MM.1S (cell line): ENCODE results near the gene PRCC.

Source experiments
- DNase-seq: peaks from one replicate; pipeline ENCODE4 v3.0.0-alpha.2; 2015
- H2AFZ ChIP-seq: fragments of 300-600 bp; sonication (generic); 2 replicates; pipeline ENCODE4 v1.6.0; 2016; ENCODE audit warnings: antibody characterized with exemption, low read length
- H3F3A ChIP-seq: fragments of 300-600 bp; sonication (generic); 2 replicates; pipeline ENCODE4 v1.6.1; 2016; ENCODE audit warnings: mild to moderate bottlenecking, antibody characterized with exemption, low read length, moderate library complexity, mixed read lengths; ENCODE audit not compliant: insufficient read depth
- H3K27ac ChIP-seq: fragments of 300-600 bp; sonication (generic); 2 replicates; pipeline ENCODE4 v1.5.1; 2016; ENCODE audit warnings: mild to moderate bottlenecking, low read length
- H3K27me3 ChIP-seq: fragments of 300-600 bp; sonication (generic); replicated peaks from 2 replicates; pipeline ENCODE4 v1.6.0; 2016; ENCODE audit warnings: low read length; ENCODE audit not compliant: insufficient read depth
- H3K36me3 ChIP-seq: fragments of 300-600 bp; sonication (generic); replicated peaks from 2 replicates; pipeline ENCODE4 v1.6.1; 2016; ENCODE audit warnings: mild to moderate bottlenecking, low read length, mixed read lengths; ENCODE audit not compliant: insufficient read depth
- H3K4me1 ChIP-seq: fragments of 300-600 bp; sonication (generic); 2 replicates; pipeline ENCODE4 v1.6.1; 2016; ENCODE audit warnings: low read length, mixed read lengths
- H3K4me2 ChIP-seq: fragments of 300-600 bp; sonication (generic); 2 replicates; pipeline ENCODE4 v1.6.0; 2016; ENCODE audit warnings: low read depth, low read length
- H3K4me3 ChIP-seq: fragments of 300-600 bp; sonication (generic); 2 replicates; pipeline ENCODE4 v1.5.1; 2016; ENCODE audit warnings: low read length, mixed read lengths
- H3K79me2 ChIP-seq: fragments of 300-600 bp; sonication (generic); 2 replicates; pipeline ENCODE4 v1.6.1; 2016; ENCODE audit warnings: mixed run types, low read length, mixed read lengths
- H3K9ac ChIP-seq: fragments of 300-600 bp; sonication (generic); 2 replicates; pipeline ENCODE4 v1.6.1; 2016; ENCODE audit warnings: low read length, mixed read lengths
- H3K9me2 ChIP-seq: fragments of 300-600 bp; sonication (generic); replicated peaks from 2 replicates; pipeline ENCODE4 v1.6.1; 2016; ENCODE audit warnings: mild to moderate bottlenecking, low read length, mixed read lengths; ENCODE audit not compliant: insufficient read depth
- H3K9me3 ChIP-seq: fragments of 300-600 bp; sonication (generic); replicated peaks from 2 replicates; pipeline ENCODE4 v1.6.1; 2016; ENCODE audit warnings: mild to moderate bottlenecking, low read length, mixed read lengths; ENCODE audit not compliant: insufficient read depth
- H4K20me1 ChIP-seq: fragments of 300-600 bp; sonication (generic); 2 replicates; pipeline ENCODE4 v1.6.1; 2016; ENCODE audit warnings: mild to moderate bottlenecking, low read length, moderate library complexity, mixed read lengths; ENCODE audit not compliant: insufficient read depth
- EZH2 ChIP-seq: fragments of 300-600 bp; sonication (generic); optimal IDR thresholded peaks from 2 replicates; pipeline ENCODE3; 2017; ENCODE audit warnings: low read depth, mild to moderate bottlenecking, antibody characterized with exemption, low read length, mixed read lengths
- EZH2phosphoT487 ChIP-seq: fragments of 300-600 bp; sonication (generic); IDR thresholded peaks from 2 replicates; pipeline ENCODE4 v1.6.1; 2018; ENCODE audit warnings: antibody characterized with exemption, low read length
- TF ChIP-seq, protein P1 (sequence below): fragments of 300-600 bp; sonication (generic); IDR thresholded peaks from 2 replicates; pipeline ENCODE4 v1.5.1; 2016; ENCODE audit warnings: antibody characterized with exemption, low read length, mixed read lengths

Gene PRCC

DNA sequence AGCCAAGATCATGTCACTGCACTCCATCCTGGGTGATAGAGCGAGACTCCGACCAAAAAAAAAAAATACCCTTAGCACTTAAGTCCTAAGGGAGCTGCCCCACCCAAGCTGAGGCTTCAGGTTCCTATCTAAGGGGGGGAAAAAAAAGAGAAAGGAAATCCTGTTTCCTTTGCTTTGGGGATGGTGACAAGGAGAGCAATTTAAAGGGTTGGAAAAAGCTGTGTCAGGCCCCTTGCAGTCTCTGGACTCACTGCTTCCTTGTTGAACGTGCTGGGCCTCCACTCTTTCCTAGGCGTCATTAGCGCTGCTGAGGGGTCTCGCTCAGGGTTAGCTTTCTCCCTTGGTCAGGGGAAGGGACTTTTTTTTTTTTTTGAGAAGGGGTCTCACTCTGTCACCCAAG is 18.1 kb downstream of the PRCC start:
- Histone ChIP-seq H3K79me2 (peaks cover 47% of the 10 kb centered on the region), H3K27me3 (no peaks in the 10 kb centered on the region), H3K9me2 (no peaks in the 10 kb centered on the region), H3K27ac (no peak overlapping the region), H3F3A (no peaks in the 10 kb centered on the region), H3K4me1 (no peaks in the 10 kb centered on the region), H3K4me2 (no peak overlapping the region), H4K20me1 (no peaks in the 10 kb centered on the region), H3K9ac (no peak overlapping the region), H2AFZ (no peak overlapping the region), H3K9me3 (no peaks in the 10 kb centered on the region), H3K4me3 (no peak overlapping the region), H3K36me3 (peaks cover 6% of the 10 kb centered on the region; the same call in 1 of the 2 replicates)
- TF ChIP-seq EZH2phosphoT487 (no peak), EZH2 (no peak)
- TF ChIP-seq, protein P1, sequence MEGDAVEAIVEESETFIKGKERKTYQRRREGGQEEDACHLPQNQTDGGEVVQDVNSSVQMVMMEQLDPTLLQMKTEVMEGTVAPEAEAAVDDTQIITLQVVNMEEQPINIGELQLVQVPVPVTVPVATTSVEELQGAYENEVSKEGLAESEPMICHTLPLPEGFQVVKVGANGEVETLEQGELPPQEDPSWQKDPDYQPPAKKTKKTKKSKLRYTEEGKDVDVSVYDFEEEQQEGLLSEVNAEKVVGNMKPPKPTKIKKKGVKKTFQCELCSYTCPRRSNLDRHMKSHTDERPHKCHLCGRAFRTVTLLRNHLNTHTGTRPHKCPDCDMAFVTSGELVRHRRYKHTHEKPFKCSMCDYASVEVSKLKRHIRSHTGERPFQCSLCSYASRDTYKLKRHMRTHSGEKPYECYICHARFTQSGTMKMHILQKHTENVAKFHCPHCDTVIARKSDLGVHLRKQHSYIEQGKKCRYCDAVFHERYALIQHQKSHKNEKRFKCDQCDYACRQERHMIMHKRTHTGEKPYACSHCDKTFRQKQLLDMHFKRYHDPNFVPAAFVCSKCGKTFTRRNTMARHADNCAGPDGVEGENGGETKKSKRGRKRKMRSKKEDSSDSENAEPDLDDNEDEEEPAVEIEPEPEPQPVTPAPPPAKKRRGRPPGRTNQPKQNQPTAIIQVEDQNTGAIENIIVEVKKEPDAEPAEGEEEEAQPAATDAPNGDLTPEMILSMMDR: no peak
- no peak for DNase-seq

DNA sequence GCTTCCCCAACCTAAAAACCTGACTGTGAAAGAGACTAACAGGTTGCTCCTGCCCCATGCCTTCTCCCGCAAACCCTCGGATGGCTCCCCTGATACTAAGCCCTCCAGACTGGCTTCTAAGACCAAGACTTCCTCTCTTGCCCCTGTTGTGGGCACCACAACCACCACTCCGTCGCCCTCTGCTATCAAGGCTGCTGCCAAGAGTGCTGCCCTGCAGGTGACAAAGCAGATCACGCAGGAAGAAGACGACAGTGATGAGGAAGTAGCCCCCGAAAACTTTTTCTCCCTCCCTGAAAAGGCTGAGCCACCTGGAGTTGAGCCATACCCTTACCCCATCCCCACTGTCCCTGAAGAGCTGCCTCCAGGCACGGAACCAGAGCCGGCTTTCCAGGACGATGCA is 19.3 kb downstream of the PRCC start:
- Histone ChIP-seq H3K4me1 (no peaks in the 10 kb centered on the region), H3K4me3 (no peak overlapping the region), H3K9me3 (no peaks in the 10 kb centered on the region), H3K27ac (no peak overlapping the region), H3K9ac (no peak overlapping the region), H4K20me1 (no peaks in the 10 kb centered on the region), H3K36me3 (peaks cover 6% of the 10 kb centered on the region; the same call in 1 of the 2 replicates), H2AFZ (no peak overlapping the region), H3K4me2 (no peak overlapping the region), H3F3A (no peaks in the 10 kb centered on the region), H3K9me2 (no peaks in the 10 kb centered on the region), H3K79me2 (peaks cover 36% of the 10 kb centered on the region), H3K27me3 (no peaks in the 10 kb centered on the region)
- no peak for DNase-seq
- TF ChIP-seq EZH2phosphoT487 (no peak), EZH2 (no peak)
- TF ChIP-seq, protein P1: no peak

DNA sequence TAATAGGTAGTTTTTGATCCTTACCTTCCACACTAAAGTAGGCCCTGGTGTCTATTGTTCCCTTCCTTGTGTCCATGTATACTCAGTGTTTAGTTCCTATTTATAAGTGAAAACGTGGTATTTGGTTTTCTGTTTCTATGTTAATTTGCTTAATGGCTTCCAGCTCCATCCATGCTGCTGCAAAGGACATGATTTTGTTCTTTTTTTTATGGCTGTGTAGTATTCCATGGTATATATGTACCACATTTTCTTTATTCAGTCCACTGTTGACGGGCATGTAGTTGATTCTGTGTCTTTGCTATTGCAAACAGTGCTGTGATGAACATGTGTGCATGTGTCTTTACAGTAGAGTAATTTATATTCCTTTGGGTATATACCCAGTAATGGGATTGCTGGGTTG is 20.8 kb downstream of the PRCC start:
- Histone ChIP-seq H3K36me3 (peaks cover 6% of the 10 kb centered on the region; the same call in 1 of the 2 replicates), H3K9ac (no peak overlapping the region), H3F3A (no peaks in the 10 kb centered on the region), H3K9me3 (no peaks in the 10 kb centered on the region), H3K27ac (no peak overlapping the region), H3K4me1 (no peaks in the 10 kb centered on the region), H3K4me3 (no peak overlapping the region), H3K79me2 (peaks cover 21% of the 10 kb centered on the region), H4K20me1 (no peaks in the 10 kb centered on the region), H3K27me3 (no peaks in the 10 kb centered on the region), H3K9me2 (no peaks in the 10 kb centered on the region), H2AFZ (no peak overlapping the region), H3K4me2 (no peak overlapping the region)
- TF ChIP-seq EZH2phosphoT487: no peak
- TF ChIP-seq EZH2: no peak
- TF ChIP-seq, protein P1: no peak
- DNase-seq: no peak
